GM21447 (cell line): ENCODE results near the gene LCE2A.

ENCODE experiments used
- ATAC-seq: cut with Tn5 transposase; IDR thresholded peaks from one replicate; pipeline ENCODE4 v1.9.1; 2021; ENCODE audit not compliant: unreplicated experiment

The LCE2A gene

GRCh38 chr1:152741656-152742055, 43.5 kb downstream of the LCE2A start:
- no peak for ATAC-seq

GRCh38 chr1:152743371-152744145, 45.4 kb downstream of the LCE2A start:
- no peak for ATAC-seq

- no peak for ATAC-seq
Measured at GRCh38 chr1:152745289-152745704, 47.2 kb downstream of the LCE2A start.

- no peak for ATAC-seq
Measured at GRCh38 chr1:152745765-152746444, 47.8 kb downstream of the LCE2A start.

- ATAC-seq: no peak
Measured at GRCh38 chr1:152747831-152748230, 49.7 kb downstream of the LCE2A start.
